ENCODE data around the gene FERMT2. TPM values are rescaled to one million over a fixed set of nuclear protein-coding genes. Genes with fewer than 3 reads are reported as not detected.

Gene FERMT2
- total RNA-seq, 6 experiments from 2014 or later: 109 to 152 (median 127) TPM

- Mint-ChIP-seq H3K9me3 (no peaks in the 10 kb centered on the region), H3K27me3 (ENCODE audit: insufficient read depth) (no peaks in the 10 kb centered on the region; the same call in 1 of the 2 replicates), H3K27ac (peak overlapping the region; percentile 95), H3K36me3 (ENCODE audit: low read depth) (0 out of 2 replicates have a peak, but pooled peaks cover 4% of the 10 kb centered on the region), H3K4me3 (no peak overlapping the region; the same call in 1 of the 2 replicates), H3K4me1 (ENCODE audit: low read depth) (peaks cover 60% of the 10 kb centered on the region)
- no peak for DNase-seq
- TF ChIP-seq CTCF (IDR thresholded peaks at IDR 0.05): no peak
These were observed 117.0 kb downstream of the FERMT2 start for GRCh38 chr14:52833891-52834290.

- H3K9me3 Mint-ChIP-seq: no peaks in the 10 kb centered on the region
- H3K27ac Mint-ChIP-seq: no peak overlapping the region
- no peak for TF ChIP-seq CTCF (IDR thresholded peaks at IDR 0.05)
- no peak for DNase-seq
- no peak overlapping the region for H3K4me3 Mint-ChIP-seq
- H3K36me3 Mint-ChIP-seq (ENCODE audit: low read depth): 0 out of 2 replicates have a peak, but pooled peaks cover 4% of the 10 kb centered on the region
- H3K4me1 Mint-ChIP-seq (ENCODE audit: low read depth): peaks cover 46% of the 10 kb centered on the region
- H3K27me3 Mint-ChIP-seq (ENCODE audit: insufficient read depth): no peaks in the 10 kb centered on the region; the same call in 1 of the 2 replicates
These were observed 121.2 kb downstream of the FERMT2 start for GRCh38 chr14:52829527-52830185.

GRCh38 chr14:52827426-52827825, 123.4 kb downstream of the FERMT2 start:
- H3K36me3 Mint-ChIP-seq (ENCODE audit: low read depth): no peaks in the 10 kb centered on the region
- H3K4me1 Mint-ChIP-seq (ENCODE audit: low read depth): peaks cover 47% of the 10 kb centered on the region
- no peaks in the 10 kb centered on the region for H3K9me3 Mint-ChIP-seq
- no peak for DNase-seq
- H3K27me3 Mint-ChIP-seq (ENCODE audit: insufficient read depth): no peaks in the 10 kb centered on the region; the same call in 1 of the 2 replicates
- no peak for TF ChIP-seq CTCF (IDR thresholded peaks at IDR 0.05)
- no peak overlapping the region for H3K4me3 Mint-ChIP-seq
- H3K27ac Mint-ChIP-seq: no peak overlapping the region

GRCh38 chr14:52825085-52825484, 125.8 kb downstream of the FERMT2 start:
- Mint-ChIP-seq H3K36me3 (ENCODE audit: low read depth) (no peaks in the 10 kb centered on the region), H3K27ac (no peak overlapping the region), H3K4me3 (no peak overlapping the region), H3K4me1 (ENCODE audit: low read depth) (peaks cover 30% of the 10 kb centered on the region), H3K9me3 (no peaks in the 10 kb centered on the region), H3K27me3 (ENCODE audit: insufficient read depth) (no peaks in the 10 kb centered on the region; the same call in 1 of the 2 replicates)
- no peak for TF ChIP-seq CTCF (IDR thresholded peaks at IDR 0.05)
- no peak for DNase-seq

GRCh38 chr14:52824462-52824861, 126.4 kb downstream of the FERMT2 start:
- H3K27me3 Mint-ChIP-seq (ENCODE audit: insufficient read depth): no peaks in the 10 kb centered on the region; the same call in 1 of the 2 replicates
- peak; percentile 37 for DNase-seq
- H3K9me3 Mint-ChIP-seq: no peaks in the 10 kb centered on the region
- H3K27ac Mint-ChIP-seq: peak overlapping the region; percentile 54
- no peak for TF ChIP-seq CTCF (IDR thresholded peaks at IDR 0.05)
- no peaks in the 10 kb centered on the region for H3K36me3 Mint-ChIP-seq (ENCODE audit: low read depth)
- peak overlapping the region; percentile 19; the same call in 1 of the 2 replicates for H3K4me3 Mint-ChIP-seq
- peaks cover 26% of the 10 kb centered on the region for H3K4me1 Mint-ChIP-seq (ENCODE audit: low read depth)
